GM19438 (cell line): ENCODE results near the gene RREB1.
"Not testable (repeated sequence)": the region's sequence is repeated elsewhere in the genome, so short reads cannot be mapped to it uniquely, and the experiment has no call there.

Experiments
- ATAC-seq: cut with Tn5 transposase; IDR thresholded peaks from one replicate; pipeline ENCODE4 v1.9.1; 2021; ENCODE audit warnings: low read depth; ENCODE audit not compliant: unreplicated experiment

Gene RREB1

GRCh38 chr6:7256785-7257184 lies 149.0 kb downstream of the RREB1 start:
- ATAC-seq = no peak

- no peak for ATAC-seq
These were observed 149.9 kb downstream of the RREB1 start for GRCh38 chr6:7257521-7258230.

- no peak for ATAC-seq
These were observed 150.5 kb downstream of the RREB1 start for GRCh38 chr6:7258231-7258763.

GRCh38 chr6:7260291-7261031 lies 152.7 kb downstream of the RREB1 start:
- no peak for ATAC-seq

- peak; percentile 53 for ATAC-seq
These were observed 153.5 kb downstream of the RREB1 start for GRCh38 chr6:7261032-7261841.

GRCh38 chr6:7261852-7262461 lies 154.2 kb downstream of the RREB1 start:
- no peak for ATAC-seq

- ATAC-seq = no peak
These were observed 155.2 kb downstream of the RREB1 start for GRCh38 chr6:7262746-7263518.

GRCh38 chr6:7263519-7263805 lies 155.7 kb downstream of the RREB1 start:
- not testable (repeated sequence) for ATAC-seq

GRCh38 chr6:7264041-7264440 lies 156.3 kb downstream of the RREB1 start:
- no peak for ATAC-seq

GRCh38 chr6:7264686-7265384 lies 157.1 kb downstream of the RREB1 start:
- no peak for ATAC-seq

GRCh38 chr6:7265385-7265726 lies 157.6 kb downstream of the RREB1 start:
- not testable (repeated sequence) for ATAC-seq

- no peak for ATAC-seq
These were observed 159.3 kb downstream of the RREB1 start for GRCh38 chr6:7267071-7267465.

- ATAC-seq = no peak
These were observed 159.8 kb downstream of the RREB1 start for GRCh38 chr6:7267466-7268091.

- ATAC-seq = no peak
These were observed 160.6 kb downstream of the RREB1 start for GRCh38 chr6:7268362-7268761.

GRCh38 chr6:7268816-7269555 lies 161.2 kb downstream of the RREB1 start:
- ATAC-seq = no peak

- ATAC-seq = no peak
These were observed 162.1 kb downstream of the RREB1 start for GRCh38 chr6:7269816-7270215.

GRCh38 chr6:7270320-7271204 lies 162.8 kb downstream of the RREB1 start:
- no peak for ATAC-seq

GRCh38 chr6:7271205-7271534 lies 163.4 kb downstream of the RREB1 start:
- ATAC-seq = no peak
